ENCODE measurements around the gene MAP3K5.

MAP3K5 gene

GRCh38 chr6:136571496-136571895 is 220.8 kb downstream of the MAP3K5 start:
- DNase-seq (ENCODE audit: low spot score): no peak

GRCh38 chr6:136571065-136571464 is 221.2 kb downstream of the MAP3K5 start:
- DNase-seq (ENCODE audit: low spot score): no peak

- no peak for DNase-seq (ENCODE audit: low spot score)
Observed at GRCh38 chr6:136568129-136568528, 224.1 kb downstream of the MAP3K5 start.

GRCh38 chr6:136567688-136568087 is 224.6 kb downstream of the MAP3K5 start:
- no peak for DNase-seq (ENCODE audit: low spot score)

- DNase-seq (ENCODE audit: low spot score): no peak
Observed at GRCh38 chr6:136566851-136567250, 225.4 kb downstream of the MAP3K5 start.

GRCh38 chr6:136566007-136566487 is 226.2 kb downstream of the MAP3K5 start:
- no peak for DNase-seq (ENCODE audit: low spot score)

GRCh38 chr6:136564180-136564579 is 228.1 kb downstream of the MAP3K5 start:
- DNase-seq (ENCODE audit: low spot score): no peak

- DNase-seq (ENCODE audit: low spot score): no peak
Observed at GRCh38 chr6:136563386-136564152, 228.7 kb downstream of the MAP3K5 start.

GRCh38 chr6:136562211-136562610 is 230.1 kb downstream of the MAP3K5 start:
- no peak for DNase-seq (ENCODE audit: low spot score)

GRCh38 chr6:136553166-136553787 is 239.0 kb downstream of the MAP3K5 start:
- DNase-seq (ENCODE audit: low spot score): no peak

GRCh38 chr6:136552054-136552453 is 240.2 kb downstream of the MAP3K5 start:
- DNase-seq (ENCODE audit: low spot score): no peak

GRCh38 chr6:136551103-136551502 is 241.2 kb downstream of the MAP3K5 start:
- DNase-seq (ENCODE audit: low spot score): no peak

- no peak for DNase-seq (ENCODE audit: low spot score)
Observed at GRCh38 chr6:136550330-136551071, 241.8 kb downstream of the MAP3K5 start, which contains the start of gene MAP7. Gene MAP7 (minus strand): TSS chr6:136550422. CDS start chr6:136550408, 14 bp downstream.

GRCh38 chr6:136550045-136550329 is 242.3 kb downstream of the MAP3K5 start:
- no peak for DNase-seq (ENCODE audit: low spot score)

- DNase-seq (ENCODE audit: low spot score): no peak
Observed at GRCh38 chr6:136549300-136550044, 242.8 kb downstream of the MAP3K5 start.

- no peak for DNase-seq (ENCODE audit: low spot score)
Observed at GRCh38 chr6:136548582-136549299, 243.5 kb downstream of the MAP3K5 start.

- DNase-seq (ENCODE audit: low spot score): no peak
Observed at GRCh38 chr6:136547871-136548270, 244.4 kb downstream of the MAP3K5 start.

- DNase-seq (ENCODE audit: low spot score): peak; percentile 32
Observed at GRCh38 chr6:136547336-136547735, 244.9 kb downstream of the MAP3K5 start.

- DNase-seq (ENCODE audit: low spot score): no peak
Observed at GRCh38 chr6:136546331-136546730, 245.9 kb downstream of the MAP3K5 start.

- DNase-seq (ENCODE audit: low spot score): no peak
Observed at GRCh38 chr6:136544326-136544725, 248.0 kb downstream of the MAP3K5 start.

GRCh38 chr6:136541395-136541794 is 250.9 kb downstream of the MAP3K5 start:
- DNase-seq (ENCODE audit: low spot score): no peak
